WTC11 (cell line): ENCODE results near the gene C1QL2. TPM values are rescaled to one million over a fixed set of nuclear protein-coding genes. Genes with fewer than 3 reads are reported as not detected.

Experiments used
- ATAC-seq: fragments of 200-7000 bp; cut with Tn5 transposase; 2 replicates; pipeline ENCODE4 v1.10.0; 2021; ENCODE audit warnings: mild to moderate bottlenecking, moderate library complexity
- CTCF ChIA-PET: fragments of 300-600 bp; sonication (Branson Sonifier 250); formaldehyde crosslinking; loops from one replicate; lab custom pipeline; 2021; ENCODE audit warnings: antibody characterized with exemption; lab: Charles Lee
- POLR2A ChIA-PET: fragments of 350-600 bp; sonication (Branson Sonifier 250); formaldehyde crosslinking; loops from one replicate; lab custom pipeline; 2021; ENCODE audit warnings: antibody characterized with exemption; lab: Charles Lee
- DNase-seq: peaks from one replicate; pipeline ENCODE4 v3.0.0; 2021; ENCODE audit warnings: low spot score
- H3K27ac Mint-ChIP-seq: 2 replicates; pipeline ENCODE4 v1.8.0; 2021; ENCODE audit warnings: mixed read lengths
- H3K27me3 Mint-ChIP-seq: 2 replicates; pipeline ENCODE4 v1.8.0; 2021; ENCODE audit warnings: low read depth, mild to moderate bottlenecking, moderate library complexity, mixed read lengths
- H3K36me3 Mint-ChIP-seq: 2 replicates; pipeline ENCODE4 v1.8.0; 2021; ENCODE audit warnings: mixed read lengths
- H3K4me1 Mint-ChIP-seq: 2 replicates; pipeline ENCODE4 v1.8.0; 2022; ENCODE audit warnings: mixed read lengths
- H3K4me3 Mint-ChIP-seq: 2 replicates; pipeline ENCODE4 v1.8.0; 2021; ENCODE audit warnings: mild to moderate bottlenecking, moderate library complexity, mixed read lengths
- H3K9me3 Mint-ChIP-seq: 2 replicates; pipeline ENCODE4 v1.8.0; 2021; ENCODE audit warnings: mixed read lengths
- ATF3 ChIP-seq: sonication (generic); formaldehyde crosslinking; conservative IDR thresholded peaks from 2 replicates; pipeline ENCODE4 v1.8.1; 2022; ENCODE audit warnings: mild to moderate bottlenecking, missing genetic modification reagents
- CREB1 ChIP-seq: sonication (generic); formaldehyde crosslinking; IDR thresholded peaks from 2 replicates; pipeline ENCODE4 v1.8.0; 2023; ENCODE audit warnings: mild to moderate bottlenecking, missing genetic modification reagents
- ETV6 ChIP-seq: sonication (generic); formaldehyde crosslinking; IDR thresholded peaks from 2 replicates; pipeline ENCODE4 v1.8.1; 2022; ENCODE audit warnings: mild to moderate bottlenecking, missing genetic modification reagents
- FOXK1 ChIP-seq: sonication (generic); formaldehyde crosslinking; IDR thresholded peaks from 2 replicates; pipeline ENCODE4 v1.8.0; 2022; ENCODE audit warnings: mild to moderate bottlenecking, moderate library complexity, missing genetic modification reagents
- IRF1 ChIP-seq: sonication (generic); formaldehyde crosslinking; IDR thresholded peaks from 2 replicates; pipeline ENCODE4 v1.8.0; 2023; ENCODE audit warnings: missing genetic modification reagents
- MAX ChIP-seq: sonication (generic); formaldehyde crosslinking; IDR thresholded peaks from 2 replicates; pipeline ENCODE4 v1.8.0; 2022; ENCODE audit warnings: mild to moderate bottlenecking, missing genetic modification reagents
- NFE2L1 ChIP-seq: sonication (generic); formaldehyde crosslinking; IDR thresholded peaks from 2 replicates; pipeline ENCODE4 v1.8.1; 2023; ENCODE audit warnings: missing genetic modification reagents
- NFYB ChIP-seq: sonication (generic); formaldehyde crosslinking; conservative IDR thresholded peaks from 2 replicates; pipeline ENCODE4 v1.8.0; 2022; ENCODE audit warnings: low read depth, missing genetic modification reagents
- ZNF138 ChIP-seq: sonication (generic); formaldehyde crosslinking; conservative IDR thresholded peaks from 2 replicates; pipeline ENCODE4 v1.8.1; 2022; ENCODE audit warnings: mild to moderate bottlenecking, moderate library complexity, missing genetic modification reagents
- ZNF219 ChIP-seq: sonication (generic); formaldehyde crosslinking; IDR thresholded peaks from 2 replicates; pipeline ENCODE4 v1.8.0; 2023; ENCODE audit warnings: missing genetic modification reagents, mild to moderate bottlenecking, borderline replicate concordance
- ZNF232 ChIP-seq: sonication (generic); formaldehyde crosslinking; IDR thresholded peaks from 2 replicates; pipeline ENCODE4 v1.8.0; 2022; ENCODE audit warnings: mild to moderate bottlenecking, missing genetic modification reagents
- ZNF263 ChIP-seq: sonication (generic); formaldehyde crosslinking; IDR thresholded peaks from 2 replicates; pipeline ENCODE4 v1.8.1; 2022; ENCODE audit warnings: low read depth, mild to moderate bottlenecking, moderate library complexity, missing genetic modification reagents
- ZNF317 ChIP-seq: sonication (generic); formaldehyde crosslinking; IDR thresholded peaks from 2 replicates; pipeline ENCODE4 v1.8.1; 2023; ENCODE audit warnings: low read depth, mild to moderate bottlenecking, moderate library complexity, missing genetic modification reagents, borderline replicate concordance
- ZNF396 ChIP-seq: fragments of 250-450 bp; sonication (Bioruptor Pico); IDR thresholded peaks from 2 replicates; pipeline ENCODE4 v1.8.0; 2021; ENCODE audit warnings: mild to moderate bottlenecking, moderate library complexity, borderline replicate concordance
- total RNA-seq: library from RNA; stranded (reverse); gene quantifications from 3 replicates; pipeline ENCODE4 v1.2.3, GENCODE V29; 2021
- TF ChIP-seq, protein P1 (sequence below): sonication (generic); formaldehyde crosslinking; IDR thresholded peaks from 2 replicates; pipeline ENCODE4 v1.8.1; 2023; ENCODE audit warnings: mild to moderate bottlenecking, missing genetic modification reagents, borderline replicate concordance
- TF ChIP-seq, protein P2 (sequence below): sonication (generic); formaldehyde crosslinking; IDR thresholded peaks from 2 replicates; pipeline ENCODE4 v1.8.0; 2022; ENCODE audit warnings: mild to moderate bottlenecking, missing genetic modification reagents
- TF ChIP-seq, protein P3 (sequence below): sonication (generic); formaldehyde crosslinking; IDR thresholded peaks from 2 replicates; pipeline ENCODE4 v1.8.0; 2022; ENCODE audit warnings: missing genetic modification reagents

Gene C1QL2
- total RNA-seq, 1 experiment from 2014 or later = 1.0 TPM

GRCh38 chr2:119177171-119177837 lies 18.8 kb upstream of the C1QL2 start (continued):
- TF ChIP-seq, protein P1, sequence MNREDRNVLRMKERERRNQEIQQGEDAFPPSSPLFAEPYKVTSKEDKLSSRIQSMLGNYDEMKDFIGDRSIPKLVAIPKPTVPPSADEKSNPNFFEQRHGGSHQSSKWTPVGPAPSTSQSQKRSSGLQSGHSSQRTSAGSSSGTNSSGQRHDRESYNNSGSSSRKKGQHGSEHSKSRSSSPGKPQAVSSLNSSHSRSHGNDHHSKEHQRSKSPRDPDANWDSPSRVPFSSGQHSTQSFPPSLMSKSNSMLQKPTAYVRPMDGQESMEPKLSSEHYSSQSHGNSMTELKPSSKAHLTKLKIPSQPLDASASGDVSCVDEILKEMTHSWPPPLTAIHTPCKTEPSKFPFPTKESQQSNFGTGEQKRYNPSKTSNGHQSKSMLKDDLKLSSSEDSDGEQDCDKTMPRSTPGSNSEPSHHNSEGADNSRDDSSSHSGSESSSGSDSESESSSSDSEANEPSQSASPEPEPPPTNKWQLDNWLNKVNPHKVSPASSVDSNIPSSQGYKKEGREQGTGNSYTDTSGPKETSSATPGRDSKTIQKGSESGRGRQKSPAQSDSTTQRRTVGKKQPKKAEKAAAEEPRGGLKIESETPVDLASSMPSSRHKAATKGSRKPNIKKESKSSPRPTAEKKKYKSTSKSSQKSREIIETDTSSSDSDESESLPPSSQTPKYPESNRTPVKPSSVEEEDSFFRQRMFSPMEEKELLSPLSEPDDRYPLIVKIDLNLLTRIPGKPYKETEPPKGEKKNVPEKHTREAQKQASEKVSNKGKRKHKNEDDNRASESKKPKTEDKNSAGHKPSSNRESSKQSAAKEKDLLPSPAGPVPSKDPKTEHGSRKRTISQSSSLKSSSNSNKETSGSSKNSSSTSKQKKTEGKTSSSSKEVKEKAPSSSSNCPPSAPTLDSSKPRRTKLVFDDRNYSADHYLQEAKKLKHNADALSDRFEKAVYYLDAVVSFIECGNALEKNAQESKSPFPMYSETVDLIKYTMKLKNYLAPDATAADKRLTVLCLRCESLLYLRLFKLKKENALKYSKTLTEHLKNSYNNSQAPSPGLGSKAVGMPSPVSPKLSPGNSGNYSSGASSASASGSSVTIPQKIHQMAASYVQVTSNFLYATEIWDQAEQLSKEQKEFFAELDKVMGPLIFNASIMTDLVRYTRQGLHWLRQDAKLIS (CRISPR knock-in tag) = no peak
- TF ChIP-seq, protein P2, sequence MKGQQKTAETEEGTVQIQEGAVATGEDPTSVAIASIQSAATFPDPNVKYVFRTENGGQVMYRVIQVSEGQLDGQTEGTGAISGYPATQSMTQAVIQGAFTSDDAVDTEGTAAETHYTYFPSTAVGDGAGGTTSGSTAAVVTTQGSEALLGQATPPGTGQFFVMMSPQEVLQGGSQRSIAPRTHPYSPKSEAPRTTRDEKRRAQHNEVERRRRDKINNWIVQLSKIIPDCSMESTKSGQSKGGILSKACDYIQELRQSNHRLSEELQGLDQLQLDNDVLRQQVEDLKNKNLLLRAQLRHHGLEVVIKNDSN (CRISPR knock-in tag) = no peak
- TF ChIP-seq ZNF232 (CRISPR knock-in tag) (no peak), ZNF219 (CRISPR knock-in tag) (no peak), ATF3 (CRISPR knock-in tag) (no peak)

DNA sequence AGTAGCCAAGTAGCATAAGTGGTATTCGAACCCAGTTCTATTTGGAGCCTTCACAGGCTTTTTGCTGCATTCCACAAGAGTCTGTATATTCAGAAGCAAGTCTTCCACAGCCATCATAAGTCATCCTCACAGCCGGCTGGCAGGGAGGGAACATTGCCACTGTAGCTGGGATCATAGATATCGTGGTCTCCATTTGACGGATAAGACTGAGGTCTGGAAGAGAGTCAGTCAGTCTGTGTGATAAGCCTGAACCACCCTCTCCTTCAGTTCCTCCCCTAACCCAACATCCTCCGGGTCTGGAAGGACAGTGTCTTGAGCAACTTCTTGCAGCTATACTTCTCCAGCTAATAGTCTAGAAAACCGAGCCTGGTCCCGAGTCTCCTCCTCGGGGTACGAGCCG lies 17.0 kb upstream of the C1QL2 start:
- POLR2A ChIA-PET = no interaction called here
- no peak overlapping the region for H3K4me3 Mint-ChIP-seq
- DNase-seq (no peak), ATAC-seq (no peak)
- no peak overlapping the region for H3K27ac Mint-ChIP-seq
- peaks cover 4% of the 10 kb centered on the region for H3K4me1 Mint-ChIP-seq
- H3K9me3 Mint-ChIP-seq = peaks cover 11% of the 10 kb centered on the region
- CTCF ChIA-PET = interaction anchor here (1.7 kb wide), 1 partner anchor 49 kb away, joined by 7 read pairs; the partner anchor contains the start of gene STEAP3
- peaks cover 7% of the 10 kb centered on the region for H3K36me3 Mint-ChIP-seq
- peaks cover 3% of the 10 kb centered on the region; the same call in 1 of the 2 replicates for H3K27me3 Mint-ChIP-seq
- TF ChIP-seq ZNF396 (CRISPR knock-in tag) = no peak
- TF ChIP-seq ZNF138 (CRISPR knock-in tag) = no peak
- TF ChIP-seq, protein P3, sequence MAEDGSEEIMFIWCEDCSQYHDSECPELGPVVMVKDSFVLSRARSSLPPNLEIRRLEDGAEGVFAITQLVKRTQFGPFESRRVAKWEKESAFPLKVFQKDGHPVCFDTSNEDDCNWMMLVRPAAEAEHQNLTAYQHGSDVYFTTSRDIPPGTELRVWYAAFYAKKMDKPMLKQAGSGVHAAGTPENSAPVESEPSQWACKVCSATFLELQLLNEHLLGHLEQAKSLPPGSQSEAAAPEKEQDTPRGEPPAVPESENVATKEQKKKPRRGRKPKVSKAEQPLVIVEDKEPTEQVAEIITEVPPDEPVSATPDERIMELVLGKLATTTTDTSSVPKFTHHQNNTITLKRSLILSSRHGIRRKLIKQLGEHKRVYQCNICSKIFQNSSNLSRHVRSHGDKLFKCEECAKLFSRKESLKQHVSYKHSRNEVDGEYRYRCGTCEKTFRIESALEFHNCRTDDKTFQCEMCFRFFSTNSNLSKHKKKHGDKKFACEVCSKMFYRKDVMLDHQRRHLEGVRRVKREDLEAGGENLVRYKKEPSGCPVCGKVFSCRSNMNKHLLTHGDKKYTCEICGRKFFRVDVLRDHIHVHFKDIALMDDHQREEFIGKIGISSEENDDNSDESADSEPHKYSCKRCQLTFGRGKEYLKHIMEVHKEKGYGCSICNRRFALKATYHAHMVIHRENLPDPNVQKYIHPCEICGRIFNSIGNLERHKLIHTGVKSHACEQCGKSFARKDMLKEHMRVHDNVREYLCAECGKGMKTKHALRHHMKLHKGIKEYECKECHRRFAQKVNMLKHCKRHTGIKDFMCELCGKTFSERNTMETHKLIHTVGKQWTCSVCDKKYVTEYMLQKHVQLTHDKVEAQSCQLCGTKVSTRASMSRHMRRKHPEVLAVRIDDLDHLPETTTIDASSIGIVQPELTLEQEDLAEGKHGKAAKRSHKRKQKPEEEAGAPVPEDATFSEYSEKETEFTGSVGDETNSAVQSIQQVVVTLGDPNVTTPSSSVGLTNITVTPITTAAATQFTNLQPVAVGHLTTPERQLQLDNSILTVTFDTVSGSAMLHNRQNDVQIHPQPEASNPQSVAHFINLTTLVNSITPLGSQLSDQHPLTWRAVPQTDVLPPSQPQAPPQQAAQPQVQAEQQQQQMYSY (CRISPR knock-in tag) = no peak
- no peak for TF ChIP-seq NFE2L1 (CRISPR knock-in tag)
- no peak for TF ChIP-seq NFYB (CRISPR knock-in tag)
- TF ChIP-seq CREB1 (CRISPR knock-in tag) = no peak
- no peak for TF ChIP-seq ETV6 (CRISPR knock-in tag)
- TF ChIP-seq ATF3 (CRISPR knock-in tag) = no peak
- TF ChIP-seq, protein P1 (CRISPR knock-in tag) = no peak
- no peak for TF ChIP-seq FOXK1
- TF ChIP-seq IRF1 (CRISPR knock-in tag) = no peak
- no peak for TF ChIP-seq ZNF317 (CRISPR knock-in tag)
- no peak for TF ChIP-seq ZNF263 (CRISPR knock-in tag)
- no peak for TF ChIP-seq MAX
